ENCODE data around the gene CELA1.
"Not testable (repeated sequence)": the region's sequence is repeated elsewhere in the genome, so short reads cannot be mapped to it uniquely, and the experiment has no call there.

CELA1 gene

GRCh38 chr12:51341251-51342007 is 5.0 kb downstream of the CELA1 start:
- DNase-seq: no peak

GRCh38 chr12:51339750-51340149 is 6.7 kb downstream of the CELA1 start:
- no peak for DNase-seq

- not testable (repeated sequence) for DNase-seq
These were observed 9.1 kb downstream of the CELA1 start for GRCh38 chr12:51337336-51337735.

GRCh38 chr12:51335931-51336330 is 10.5 kb downstream of the CELA1 start:
- DNase-seq: no peak

GRCh38 chr12:51334764-51335163 is 11.7 kb downstream of the CELA1 start:
- DNase-seq: no peak

- DNase-seq: no peak
These were observed 12.9 kb downstream of the CELA1 start for GRCh38 chr12:51333536-51333935.

GRCh38 chr12:51330186-51330585 is 16.3 kb downstream of the CELA1 start:
- no peak for DNase-seq

GRCh38 chr12:51329742-51330141 is 16.7 kb downstream of the CELA1 start:
- DNase-seq: no peak

- no peak for DNase-seq
These were observed 17.9 kb downstream of the CELA1 start for GRCh38 chr12:51328587-51328986.

- no peak for DNase-seq
These were observed 19.6 kb downstream of the CELA1 start for GRCh38 chr12:51326698-51327439.

- DNase-seq: no peak
These were observed 21.5 kb downstream of the CELA1 start for GRCh38 chr12:51324953-51325352.

- DNase-seq: peak; percentile 74
These were observed 22.2 kb downstream of the CELA1 start, which contains the start of gene BIN2 for GRCh38 chr12:51323966-51324895. BIN2 (minus strand) TSS chr12:51324174; CDS start chr12:51324102, 72 bp downstream.

- DNase-seq: no peak
These were observed 23.0 kb downstream of the CELA1 start for GRCh38 chr12:51323317-51323960.

- no peak for DNase-seq
These were observed 24.0 kb downstream of the CELA1 start for GRCh38 chr12:51322452-51322851.

- no peak for DNase-seq
These were observed 24.6 kb downstream of the CELA1 start for GRCh38 chr12:51321882-51322281.

GRCh38 chr12:51320695-51321320 is 25.7 kb downstream of the CELA1 start:
- no peak for DNase-seq

- DNase-seq: no peak
These were observed 26.2 kb downstream of the CELA1 start for GRCh38 chr12:51320311-51320694.

GRCh38 chr12:51318846-51319599 is 27.5 kb downstream of the CELA1 start:
- DNase-seq: no peak

- not testable (repeated sequence) for DNase-seq
These were observed 28.2 kb downstream of the CELA1 start for GRCh38 chr12:51318057-51318806.

- no peak for DNase-seq
These were observed 35.1 kb downstream of the CELA1 start for GRCh38 chr12:51311389-51311788.
